ENCODE results near the gene TSPAN18. TPM values are rescaled to one million over a fixed set of nuclear protein-coding genes. Genes with fewer than 3 reads are reported as not detected.

Gene TSPAN18
- total RNA-seq, 4 donors from 2014 or later = 6.7 to 13.1 (median 7.9) TPM

DNA sequence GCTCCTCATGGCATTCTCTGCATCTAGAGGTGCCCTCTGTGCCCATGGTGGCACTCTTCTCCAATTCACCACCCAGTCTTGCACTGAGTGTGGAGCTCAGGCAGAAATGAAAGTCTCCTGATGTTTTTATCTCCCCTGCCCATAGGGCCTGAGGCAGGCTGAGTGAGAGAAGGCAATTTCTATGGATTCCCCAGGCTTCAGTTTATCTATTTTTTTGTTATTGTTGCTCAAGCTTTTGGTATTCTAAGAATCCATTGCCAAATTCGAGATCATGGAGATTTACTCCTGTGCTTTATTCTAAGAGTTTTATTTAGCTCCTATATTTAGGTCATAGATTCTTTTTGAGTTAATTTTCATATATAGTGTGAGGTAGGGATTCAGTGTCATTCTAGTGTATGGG lies 40.7 kb downstream of the TSPAN18 start:
- Histone ChIP-seq H3K27me3 (no peaks in the 10 kb centered on the region), H3K4me1 (peaks cover 0 to 17% (median 0%) of the 10 kb centered on the region in 4 donors), H3K4me3 (no peak overlapping the region), H3K27ac (no peak overlapping the region), H3K9me3 (peaks cover 0 to 4% (median 0%) of the 10 kb centered on the region in 4 donors), H3K36me3 (peaks cover 0 to 8% (median 0%) of the 10 kb centered on the region in 3 donors)
- DNase-seq (ENCODE audit: low spot score in 2 of 2) = no peak
- WGBS, 2 donors = 64 to 67% methylated on average over 1 of the region's 1 CpG
- no peak for TF ChIP-seq EP300 (IDR thresholded peaks at IDR 0.05)
- TF ChIP-seq, protein P1, sequence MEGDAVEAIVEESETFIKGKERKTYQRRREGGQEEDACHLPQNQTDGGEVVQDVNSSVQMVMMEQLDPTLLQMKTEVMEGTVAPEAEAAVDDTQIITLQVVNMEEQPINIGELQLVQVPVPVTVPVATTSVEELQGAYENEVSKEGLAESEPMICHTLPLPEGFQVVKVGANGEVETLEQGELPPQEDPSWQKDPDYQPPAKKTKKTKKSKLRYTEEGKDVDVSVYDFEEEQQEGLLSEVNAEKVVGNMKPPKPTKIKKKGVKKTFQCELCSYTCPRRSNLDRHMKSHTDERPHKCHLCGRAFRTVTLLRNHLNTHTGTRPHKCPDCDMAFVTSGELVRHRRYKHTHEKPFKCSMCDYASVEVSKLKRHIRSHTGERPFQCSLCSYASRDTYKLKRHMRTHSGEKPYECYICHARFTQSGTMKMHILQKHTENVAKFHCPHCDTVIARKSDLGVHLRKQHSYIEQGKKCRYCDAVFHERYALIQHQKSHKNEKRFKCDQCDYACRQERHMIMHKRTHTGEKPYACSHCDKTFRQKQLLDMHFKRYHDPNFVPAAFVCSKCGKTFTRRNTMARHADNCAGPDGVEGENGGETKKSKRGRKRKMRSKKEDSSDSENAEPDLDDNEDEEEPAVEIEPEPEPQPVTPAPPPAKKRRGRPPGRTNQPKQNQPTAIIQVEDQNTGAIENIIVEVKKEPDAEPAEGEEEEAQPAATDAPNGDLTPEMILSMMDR (IDR thresholded peaks at IDR 0.05) = no peak
- no peak for TF ChIP-seq POLR2A (IDR thresholded peaks at IDR 0.05)

GRCh38 chr11:44770401-44770800 lies 43.6 kb downstream of the TSPAN18 start:
- Histone ChIP-seq H3K36me3 (peaks cover 0 to 8% (median 0%) of the 10 kb centered on the region in 3 donors), H3K4me1 (peaks cover 0 to 39% (median 9%) of the 10 kb centered on the region in 4 donors), H3K27ac (no peak overlapping the region), H3K9me3 (peaks cover 0 to 4% (median 0%) of the 10 kb centered on the region in 4 donors), H3K27me3 (no peaks in the 10 kb centered on the region), H3K4me3 (no peak overlapping the region)
- WGBS, 2 donors = 92 to 100% methylated on average over 1 of the region's 1 CpG
- no peak for DNase-seq (ENCODE audit: low spot score in 2 of 2)
- TF ChIP-seq POLR2A (IDR thresholded peaks at IDR 0.05) (no peak), EP300 (IDR thresholded peaks at IDR 0.05) (no peak)
- TF ChIP-seq, protein P1 (IDR thresholded peaks at IDR 0.05) = no peak

DNA sequence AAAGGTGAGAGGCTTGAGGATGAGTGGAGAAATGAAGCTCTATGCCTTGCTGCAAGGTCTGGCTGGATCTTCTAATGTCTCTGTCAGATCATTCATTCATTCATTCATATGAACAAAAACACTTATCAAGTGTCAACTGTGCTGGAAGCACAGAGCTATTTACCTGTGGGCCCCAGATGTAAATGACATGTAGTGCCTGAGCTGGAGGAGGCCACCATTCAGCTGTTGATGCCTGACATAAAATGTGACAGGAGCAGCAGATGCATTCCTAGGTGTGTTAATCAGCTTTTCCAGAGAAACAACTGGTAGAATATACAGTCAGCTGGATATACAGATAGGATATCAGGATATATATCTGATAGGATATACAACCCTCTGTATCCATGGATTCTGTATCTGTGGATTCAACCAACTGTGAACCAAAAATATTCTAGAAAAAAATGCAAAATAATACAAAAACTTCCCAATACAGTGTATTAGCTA lies 44.5 kb downstream of the TSPAN18 start:
- Histone ChIP-seq H3K36me3 (peaks cover 0 to 8% (median 0%) of the 10 kb centered on the region in 3 donors), H3K27me3 (no peaks in the 10 kb centered on the region), H3K27ac (no peak overlapping the region), H3K4me3 (no peak overlapping the region), H3K4me1 (peaks cover 0 to 35% (median 9%) of the 10 kb centered on the region in 4 donors), H3K9me3 (peaks cover 0 to 4% (median 0%) of the 10 kb centered on the region in 4 donors)
- TF ChIP-seq EP300 (IDR thresholded peaks at IDR 0.05) (no peak), POLR2A (IDR thresholded peaks at IDR 0.05) (no peak)
- TF ChIP-seq, protein P1 (IDR thresholded peaks at IDR 0.05) = no peak
- DNase-seq (ENCODE audit: low spot score in 2 of 2) = no peak

GRCh38 chr11:44771841-44772240 lies 45.1 kb downstream of the TSPAN18 start:
- H3K4me3 ChIP-seq = no peak overlapping the region
- peaks cover 0 to 4% (median 0%) of the 10 kb centered on the region in 4 donors for H3K9me3 ChIP-seq
- peaks cover 0 to 7% (median 0%) of the 10 kb centered on the region in 3 donors for H3K36me3 ChIP-seq
- no peak for DNase-seq (ENCODE audit: low spot score in 2 of 2)
- TF ChIP-seq, protein P1 (IDR thresholded peaks at IDR 0.05) = no peak
- TF ChIP-seq POLR2A (IDR thresholded peaks at IDR 0.05) = no peak
- no peak for TF ChIP-seq EP300 (IDR thresholded peaks at IDR 0.05)
- no peak overlapping the region for H3K27ac ChIP-seq
- H3K27me3 ChIP-seq = no peaks in the 10 kb centered on the region
- 74 to 77% methylated on average over 3 of the region's 3 CpGs for WGBS, 2 donors
- H3K4me1 ChIP-seq = peaks cover 0 to 29% (median 9%) of the 10 kb centered on the region in 4 donors

DNA sequence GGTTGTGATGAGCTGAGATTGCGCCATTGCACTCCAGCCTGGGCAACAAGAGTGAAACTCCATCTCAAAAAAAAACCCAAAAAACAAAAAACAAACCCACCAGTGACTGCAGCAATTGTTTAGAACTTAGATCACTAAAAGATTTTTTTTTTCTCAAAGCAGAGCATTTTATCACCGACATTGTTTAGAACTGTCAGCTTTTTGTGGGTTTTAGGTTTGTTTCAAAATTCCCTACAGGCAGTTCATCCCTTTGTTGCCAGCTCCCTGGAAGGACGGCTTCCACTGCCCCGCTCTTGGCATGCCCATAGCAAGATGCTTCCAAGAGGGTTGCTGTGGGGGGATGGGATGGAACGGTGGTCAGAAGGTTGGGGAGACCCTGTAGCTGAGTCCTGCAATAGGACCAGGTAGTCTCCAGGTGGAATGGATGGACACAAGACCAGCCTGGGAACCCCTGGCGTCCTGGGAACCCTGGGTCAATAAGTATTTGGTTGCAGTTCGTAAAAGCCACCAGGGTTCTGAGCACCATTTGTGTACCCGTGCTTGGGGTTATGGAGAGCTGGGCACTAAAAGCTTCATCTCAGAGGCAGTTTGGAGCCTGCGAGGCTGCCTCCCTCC lies 46.7 kb downstream of the TSPAN18 start:
- DNase-seq (ENCODE audit: low spot score in 2 of 2) = no peak
- Histone ChIP-seq H3K9me3 (peaks cover 0 to 1% (median 0%) of the 10 kb centered on the region in 4 donors), H3K27me3 (no peaks in the 10 kb centered on the region), H3K4me3 (no peak overlapping the region), H3K27ac (peak overlapping the region in 2 of 4 donors; percentile 15 to 26), H3K4me1 (peaks cover 0 to 24% (median 9%) of the 10 kb centered on the region in 4 donors), H3K36me3 (no peaks in the 10 kb centered on the region)
- 56% methylated on average over 9 of the region's 9 CpGs for WGBS, 2 donors
- TF ChIP-seq POLR2A (IDR thresholded peaks at IDR 0.05) = no peak
- no peak for TF ChIP-seq EP300 (IDR thresholded peaks at IDR 0.05)
- TF ChIP-seq, protein P1 (IDR thresholded peaks at IDR 0.05) = no peak

All from tibial nerve (tissue), 4 donors.